HG03558 (cell line): ENCODE data around the gene ADGRD1.
"Not testable (repeated sequence)": the region's sequence is repeated elsewhere in the genome, so short reads cannot be mapped to it uniquely, and the experiment has no call there.

ENCODE experiments used
- ATAC-seq: cut with Tn5 transposase; IDR thresholded peaks from one replicate; pipeline ENCODE4 v1.9.1; 2021; ENCODE audit warnings: moderate number of reproducible peaks; ENCODE audit not compliant: unreplicated experiment; ENCODE audit errors: extremely low read depth

ADGRD1 gene

DNA sequence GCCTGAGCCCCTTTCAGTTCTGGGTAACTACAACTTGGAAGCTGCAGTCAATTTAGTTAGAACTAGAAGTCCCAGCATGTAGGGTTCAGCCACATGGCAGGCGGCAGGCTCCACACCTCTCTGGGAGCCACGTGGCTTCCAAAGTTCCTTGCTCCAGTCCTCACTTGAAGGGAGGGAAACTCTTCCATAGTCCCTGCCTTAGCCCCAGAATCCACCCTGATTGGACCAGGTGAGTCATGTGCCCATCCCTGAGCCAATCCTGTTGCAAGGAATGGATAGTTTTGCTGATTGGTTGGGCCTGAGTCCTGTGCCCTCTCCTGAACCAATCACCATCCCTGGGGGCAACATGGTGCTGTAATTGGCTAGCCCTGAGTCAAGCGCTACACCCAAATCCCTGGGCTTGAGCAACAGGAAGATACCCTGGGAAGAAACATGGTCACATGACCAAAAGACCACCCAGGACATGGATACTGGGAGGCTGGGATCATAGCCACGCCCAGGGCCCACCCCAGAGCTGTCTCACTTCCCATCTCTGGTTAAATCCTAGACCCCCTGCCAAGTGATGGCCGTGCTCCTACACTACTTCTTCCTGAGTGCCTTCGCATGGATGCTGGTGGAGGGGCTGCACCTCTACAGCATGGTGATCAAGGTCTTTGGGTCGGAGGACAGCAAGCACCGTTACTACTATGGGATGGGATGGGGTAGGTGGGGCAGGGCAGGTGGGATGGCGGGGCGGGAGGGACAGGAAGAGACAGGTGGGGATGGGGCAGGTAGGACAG is 154.7 kb downstream of the ADGRD1 start:
- ATAC-seq: no peak

DNA sequence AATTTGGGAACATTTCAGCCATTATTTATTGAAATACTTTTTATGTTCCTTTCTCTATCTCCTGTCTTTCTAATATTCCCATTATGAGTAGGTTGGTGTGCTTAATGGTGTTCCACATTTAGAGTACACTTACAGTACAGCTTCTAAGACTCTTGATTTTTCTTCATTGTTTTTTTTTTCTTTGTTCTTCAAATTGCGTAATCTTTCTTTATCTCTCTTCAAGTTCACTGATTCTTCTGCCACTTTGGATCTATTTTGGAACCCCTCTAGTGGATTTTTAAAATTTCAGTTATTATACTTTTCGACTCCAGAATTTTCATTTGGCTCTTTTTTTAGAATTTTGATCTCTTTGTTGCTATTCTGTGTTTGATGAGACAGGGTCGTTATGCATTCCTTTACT is 157.7 kb downstream of the ADGRD1 start:
- no peak for ATAC-seq

- ATAC-seq: no peak
Observed at GRCh38 chr12:131112021-131112420, 158.3 kb downstream of the ADGRD1 start.

GRCh38 chr12:131112700-131113290 is 159.1 kb downstream of the ADGRD1 start:
- ATAC-seq: no peak

DNA sequence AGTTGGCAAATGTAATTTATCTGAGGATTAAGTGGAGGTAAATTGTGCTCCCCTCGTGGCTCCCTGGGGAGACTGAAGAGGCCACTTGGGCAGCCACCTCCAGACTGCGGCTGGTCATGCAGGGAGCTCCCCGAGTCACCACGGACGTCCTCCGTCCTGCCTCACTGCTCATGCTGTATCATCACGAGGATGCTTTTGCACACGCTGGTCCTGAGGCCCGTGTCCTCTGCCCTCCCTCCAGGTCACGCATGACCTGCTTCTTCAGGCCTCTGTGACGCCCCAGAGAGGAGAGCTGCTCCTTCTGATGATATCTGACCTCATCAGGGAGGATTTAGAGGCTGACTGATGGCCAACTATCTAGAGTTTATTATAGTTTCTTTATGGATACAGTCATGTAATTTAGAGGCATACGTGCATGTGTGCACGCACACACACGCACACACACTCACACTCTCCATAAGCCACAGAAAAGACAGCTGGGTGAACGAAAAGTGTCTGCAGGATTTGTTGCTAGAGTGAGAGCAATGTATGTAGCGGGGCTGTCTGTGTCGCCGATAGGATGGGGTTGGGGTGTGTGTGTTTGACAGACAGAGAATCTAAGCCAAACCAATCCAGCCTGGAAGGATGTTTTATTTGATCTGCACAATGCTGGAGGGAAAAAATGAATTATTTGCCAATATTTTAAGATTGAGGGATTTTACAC is 160.0 kb downstream of the ADGRD1 start:
- ATAC-seq: no peak

- ATAC-seq: no peak
Observed at GRCh38 chr12:131114271-131114670, 160.6 kb downstream of the ADGRD1 start.

DNA sequence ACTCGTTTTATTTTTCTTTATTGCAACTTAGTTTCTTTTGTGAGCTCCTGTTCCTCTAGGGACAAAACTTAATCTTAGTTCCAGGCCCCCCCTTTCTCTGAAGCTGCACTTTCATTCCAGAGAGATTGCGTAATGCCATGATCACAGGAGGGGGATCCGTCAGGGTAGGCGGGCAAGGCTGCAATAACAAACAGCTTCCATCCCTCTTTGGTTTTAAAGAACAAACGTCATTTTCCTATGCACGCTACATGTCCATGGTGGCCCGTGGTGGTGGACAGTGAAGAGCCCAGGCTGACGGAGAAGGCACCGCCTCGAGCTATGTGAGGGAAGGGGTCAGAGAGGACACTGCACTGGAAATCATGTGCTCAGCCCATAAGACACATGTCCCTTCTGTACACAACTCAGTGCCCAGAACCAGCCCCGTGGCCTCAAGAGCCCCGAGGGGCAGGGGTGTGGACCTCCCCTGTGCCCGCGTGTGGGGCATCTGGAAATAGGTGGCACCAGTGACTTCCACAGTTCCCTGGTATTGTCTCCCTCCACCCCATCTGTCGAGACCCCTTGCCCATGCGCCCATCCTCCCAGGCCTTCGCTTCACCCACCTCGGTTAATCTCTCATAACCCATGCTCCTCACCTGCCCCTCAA is 161.4 kb downstream of the ADGRD1 start:
- no peak for ATAC-seq

DNA sequence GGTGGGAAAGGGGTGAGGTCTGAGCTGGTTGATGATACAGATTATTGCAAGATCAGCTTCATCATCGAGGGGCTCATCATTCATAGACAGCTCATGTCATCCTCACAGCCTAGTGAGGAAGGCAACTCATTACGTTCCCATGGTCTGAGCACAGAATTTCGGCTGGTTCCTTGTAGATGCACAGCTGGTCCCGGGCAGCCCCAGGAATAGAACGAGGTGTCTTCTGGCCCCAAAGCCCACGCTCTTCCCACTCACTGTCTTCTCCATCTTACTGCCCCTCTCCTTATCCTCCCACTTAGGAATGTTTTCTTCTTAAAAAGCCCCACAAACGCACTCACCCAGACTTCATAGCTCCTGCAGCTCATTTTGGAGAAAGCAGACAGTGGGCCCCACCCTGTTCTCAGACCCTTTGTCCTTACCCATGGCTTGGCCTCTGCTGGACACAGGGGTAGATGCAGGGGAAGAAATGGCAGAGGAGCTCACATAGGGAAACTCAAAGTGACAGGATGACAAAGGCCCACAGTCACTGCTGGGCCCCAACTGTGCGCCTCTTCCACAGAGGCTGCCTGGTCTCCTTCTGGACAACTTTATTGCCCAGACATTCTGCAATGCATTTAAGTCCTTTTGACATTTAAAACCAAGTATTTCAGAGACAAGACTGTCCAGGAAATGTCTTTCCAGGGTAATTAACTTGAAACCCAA is 162.2 kb downstream of the ADGRD1 start:
- no peak for ATAC-seq

DNA sequence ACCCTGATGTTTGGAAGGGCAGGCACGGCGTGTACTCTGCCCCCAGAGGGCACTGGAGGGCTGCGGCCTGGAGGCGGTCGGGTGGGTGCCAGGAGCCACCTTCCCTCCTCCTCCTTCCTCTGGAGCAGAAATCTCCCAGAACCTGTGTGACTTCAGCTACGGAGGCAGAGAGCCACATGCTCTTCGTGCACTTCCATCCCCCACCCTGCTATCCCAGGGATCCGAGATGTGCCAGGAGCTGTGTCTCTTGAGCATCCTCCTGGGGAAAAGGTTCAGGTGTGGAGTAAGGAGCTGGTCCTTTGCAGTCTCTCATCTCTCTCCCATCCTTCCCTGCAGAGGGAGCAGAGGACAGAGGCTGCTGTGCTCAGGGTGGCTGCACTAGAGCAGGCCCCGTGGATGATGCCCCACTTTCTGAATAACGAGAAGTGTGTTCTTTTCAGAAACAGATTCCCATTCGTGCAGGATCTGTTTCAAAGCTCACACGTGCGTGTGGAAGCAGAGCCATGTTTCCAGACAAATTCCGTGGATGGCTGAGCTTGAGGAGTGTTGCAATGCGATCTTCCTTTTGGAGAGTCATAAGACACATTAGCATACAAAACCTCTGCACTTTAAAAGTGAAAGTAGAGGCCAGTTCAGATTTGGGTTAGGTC is 162.9 kb downstream of the ADGRD1 start:
- no peak for ATAC-seq

DNA sequence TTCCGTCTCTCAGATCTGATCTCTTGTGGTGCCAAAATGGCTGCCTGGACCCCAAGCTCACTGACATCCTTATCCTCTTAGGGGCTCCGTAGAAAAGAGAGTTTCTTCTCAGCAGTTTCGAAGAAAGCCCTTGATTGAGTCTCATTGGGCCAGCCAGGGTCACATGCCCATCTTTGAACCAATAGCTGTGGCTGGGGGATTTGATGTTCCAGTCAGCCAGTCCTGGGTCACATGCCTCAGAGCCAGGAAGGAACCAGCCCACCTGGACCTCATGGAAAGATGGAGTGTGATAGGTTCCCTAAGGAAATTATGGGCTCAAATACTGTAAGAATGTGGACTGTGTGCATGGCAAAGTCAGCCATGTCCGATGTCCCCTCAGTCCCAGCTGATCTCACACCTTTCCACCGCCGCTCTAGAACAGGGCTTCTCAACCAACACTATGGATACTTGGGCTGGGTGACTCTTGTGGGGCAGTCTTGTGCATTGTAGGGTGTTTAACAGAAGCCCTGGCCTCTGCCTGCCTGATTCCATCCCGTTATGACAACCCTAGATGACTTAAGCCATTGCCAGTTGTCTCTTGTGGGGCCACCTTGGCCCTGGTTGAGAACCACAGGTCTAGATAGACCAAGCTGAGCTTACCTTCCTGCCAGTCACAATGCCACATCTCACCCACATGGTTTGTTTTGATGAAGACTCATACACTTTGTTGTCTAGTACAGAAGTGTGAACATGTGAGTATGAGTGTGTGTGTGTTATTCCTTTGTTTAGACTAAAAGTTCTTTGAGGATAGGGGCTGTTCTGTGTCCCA is 163.9 kb downstream of the ADGRD1 start:
- no peak for ATAC-seq

DNA sequence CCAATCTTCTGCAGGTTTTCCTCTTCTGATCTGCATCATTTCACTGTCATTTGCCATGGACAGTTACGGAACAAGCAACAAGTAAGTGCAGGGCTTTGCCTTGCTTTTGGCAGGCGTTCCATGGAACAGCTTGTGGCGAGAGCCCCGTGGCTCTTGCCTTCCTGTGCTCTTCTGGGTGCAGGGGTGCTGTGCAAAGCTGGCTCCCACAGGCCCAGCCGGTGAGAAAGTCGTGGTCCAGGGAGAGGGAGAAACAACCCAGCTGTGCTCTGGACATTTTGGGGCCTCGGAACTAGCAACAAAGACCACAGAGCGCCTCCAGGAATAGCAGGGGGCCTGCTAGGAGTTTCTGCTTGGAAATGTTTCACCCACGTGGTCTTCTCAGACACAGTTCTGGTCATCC is 164.7 kb downstream of the ADGRD1 start:
- no peak for ATAC-seq

- not testable (repeated sequence) for ATAC-seq
Observed at GRCh38 chr12:131119345-131119744, 165.6 kb downstream of the ADGRD1 start.

GRCh38 chr12:131119936-131120335 is 166.2 kb downstream of the ADGRD1 start:
- ATAC-seq: no peak

DNA sequence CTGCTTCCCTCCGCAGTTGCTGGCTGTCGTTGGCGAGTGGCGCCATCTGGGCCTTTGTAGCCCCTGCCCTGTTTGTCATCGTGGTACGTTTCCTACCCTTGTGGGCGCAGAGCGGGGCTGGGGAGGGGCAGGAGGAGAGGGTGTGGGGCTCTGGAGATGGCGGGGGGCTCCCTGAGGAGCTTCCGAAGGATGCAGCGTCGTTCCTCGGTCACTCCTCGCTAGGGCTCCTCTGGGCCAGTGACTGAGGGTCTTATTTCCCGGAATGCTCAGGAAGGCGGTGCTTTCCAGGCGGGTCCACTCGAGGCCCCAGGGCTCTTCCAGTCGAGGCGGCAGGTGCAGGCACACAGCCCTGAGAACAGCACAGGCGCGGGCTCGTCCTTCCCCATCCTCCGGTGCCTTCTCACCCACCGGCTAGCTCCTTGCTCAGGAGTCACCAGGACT is 167.1 kb downstream of the ADGRD1 start:
- ATAC-seq: no peak

DNA sequence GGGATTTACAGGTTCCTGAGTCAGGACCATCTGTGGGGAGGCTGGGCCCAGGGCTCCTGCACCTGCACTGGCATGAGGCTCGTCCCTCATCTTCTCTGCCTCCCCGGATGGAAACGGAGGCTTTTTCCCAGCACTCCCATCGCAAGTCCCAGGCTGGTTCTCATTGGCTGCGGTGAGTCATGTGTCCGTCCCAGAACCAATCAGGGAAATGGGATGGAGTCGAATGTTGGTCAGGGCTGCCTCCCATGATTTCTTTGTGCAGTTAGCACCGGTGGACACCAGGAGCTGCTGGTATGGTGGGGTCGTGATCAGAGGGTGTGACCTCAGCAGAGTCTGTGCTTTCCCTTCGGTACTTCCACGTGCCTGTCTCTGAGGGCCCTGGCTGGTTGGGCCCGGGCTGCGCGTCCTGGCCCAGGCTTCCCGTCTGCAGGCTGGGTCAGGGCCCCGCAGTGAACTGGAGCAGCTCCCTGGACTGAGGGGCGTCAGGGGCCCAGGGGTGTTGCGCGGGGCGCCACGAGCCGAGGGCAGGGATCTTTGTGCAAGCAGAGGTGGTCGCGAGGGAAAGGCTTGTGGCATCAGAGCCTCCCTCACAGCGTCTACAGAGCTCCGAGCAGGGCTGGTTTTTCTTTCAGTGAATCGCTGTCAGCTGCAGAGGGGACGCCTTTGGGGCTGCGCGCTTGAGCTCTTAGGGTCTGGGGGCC is 168.1 kb downstream of the ADGRD1 start:
- no peak for ATAC-seq

GRCh38 chr12:131122631-131123030 is 168.9 kb downstream of the ADGRD1 start:
- no peak for ATAC-seq

DNA sequence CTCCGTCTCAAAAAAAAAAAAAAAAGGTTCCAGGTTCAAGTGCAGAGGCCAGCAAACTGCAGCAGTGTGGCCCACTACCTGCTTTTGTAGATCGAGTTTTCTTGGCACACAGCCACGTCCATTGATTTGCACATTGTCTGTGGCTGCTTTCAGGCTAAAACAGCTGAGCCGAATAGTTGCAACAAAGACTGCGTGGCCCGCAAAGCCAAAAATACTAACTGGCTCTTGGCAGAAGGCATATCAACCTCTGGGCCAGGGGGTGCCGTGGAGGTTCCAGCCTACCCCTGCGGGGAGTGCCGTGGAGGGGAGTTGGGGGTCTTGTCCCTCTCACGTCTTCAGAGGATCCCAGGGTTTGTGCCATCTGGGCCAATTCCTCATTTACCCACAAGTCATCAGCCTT is 170.1 kb downstream of the ADGRD1 start:
- ATAC-seq: no peak

- ATAC-seq: no peak
Observed at GRCh38 chr12:131124487-131125280, 171.0 kb downstream of the ADGRD1 start.
